Cardiac muscle cell (in vitro differentiated cells and primary cell): ENCODE data around the gene NUTM1. TPM values are rescaled to one million over a fixed set of nuclear protein-coding genes. Genes with fewer than 3 reads are reported as not detected.

Experiments
- DNase-seq, 2 donors: peaks; one replicate each; pipeline versions ENCODE4 v3.0.0 to v3.0.0-alpha.2; 2010 to 2017; ENCODE audit warnings: low read depth in 1 of 2, low spot score in 1 of 2
- H3K27ac ChIP-seq: fragments of 200-600 bp; sonication (generic); 2 replicates; pipeline ENCODE4 v1.5.1; 2016
- H3K27me3 ChIP-seq: fragments of 200-600 bp; sonication (generic); 2 replicates; pipeline ENCODE4 v1.6.0; 2016; ENCODE audit warnings: control low read depth
- H3K36me3 ChIP-seq: fragments of 200-600 bp; sonication (generic); 2 replicates; pipeline ENCODE4 v1.5.1; 2016; ENCODE audit warnings: control low read depth
- H3K4me1 ChIP-seq: fragments of 200-600 bp; sonication (generic); 2 replicates; pipeline ENCODE4 v1.8.1; 2017; ENCODE audit warnings: low read depth, mild to moderate bottlenecking, mixed run types
- H3K4me3 ChIP-seq: fragments of 200-600 bp; sonication (generic); 2 replicates; pipeline ENCODE4 v1.5.1; 2016; ENCODE audit warnings: mild to moderate bottlenecking
- H3K9me3 ChIP-seq: fragments of 200-600 bp; sonication (generic); 2 replicates; pipeline ENCODE4 v1.5.1; 2017; ENCODE audit warnings: low read depth, mild to moderate bottlenecking, control low read depth
- polyA plus RNA-seq: library from polyadenylated mRNA; unstranded; fragments of >200 nt; fragmentation: Nextera tagmentation; extraction: Ambion mirVana; gene quantifications from 2 replicates; pipeline ENCODE4 v1.2.1, GENCODE V29; 2016
- total RNA-seq: library from RNA; depleted of rRNA; stranded (reverse); fragments of >200 nt; gene quantifications from 2 replicates; pipeline ENCODE4 v1.2.3, GENCODE V29; 2016
- TF ChIP-seq, protein P1 (sequence below): IDR thresholded peaks from 2 replicates; pipeline ENCODE4 v1.5.1; 2012; ENCODE audit warnings: low read depth, mild to moderate bottlenecking, low read length

The NUTM1 gene
- total and polyA plus RNA-seq, 2 experiments from 2014 or later: 0.15 to 0.32 TPM

DNA sequence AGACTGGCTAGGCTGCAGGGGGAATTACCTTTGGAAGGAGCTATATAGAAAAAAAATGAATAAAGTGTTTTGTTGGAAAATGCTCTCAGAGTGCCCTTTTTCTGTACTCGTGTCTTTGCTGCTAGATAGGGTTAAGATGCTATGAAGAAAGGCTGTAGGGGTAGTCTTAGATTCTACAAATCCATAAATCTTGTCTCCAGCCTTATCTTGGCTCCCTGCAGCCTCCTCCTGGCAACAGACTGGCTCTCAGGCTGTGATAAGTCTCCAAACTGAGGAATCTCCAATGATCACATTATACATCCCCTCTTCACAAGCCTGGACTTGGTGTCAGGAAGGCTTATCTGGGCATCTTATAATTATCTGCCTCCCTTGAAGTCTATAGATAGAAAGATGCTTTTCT is 14.5 kb downstream of the NUTM1 start:
- DNase-seq: no peak
- no peaks in the 10 kb centered on the region for H3K9me3 ChIP-seq
- H3K4me1 ChIP-seq: peaks cover 6% of the 10 kb centered on the region
- H3K36me3 ChIP-seq: peaks cover 26% of the 10 kb centered on the region
- no peaks in the 10 kb centered on the region for H3K27me3 ChIP-seq
- no peak overlapping the region for H3K27ac ChIP-seq
- TF ChIP-seq, protein P1, sequence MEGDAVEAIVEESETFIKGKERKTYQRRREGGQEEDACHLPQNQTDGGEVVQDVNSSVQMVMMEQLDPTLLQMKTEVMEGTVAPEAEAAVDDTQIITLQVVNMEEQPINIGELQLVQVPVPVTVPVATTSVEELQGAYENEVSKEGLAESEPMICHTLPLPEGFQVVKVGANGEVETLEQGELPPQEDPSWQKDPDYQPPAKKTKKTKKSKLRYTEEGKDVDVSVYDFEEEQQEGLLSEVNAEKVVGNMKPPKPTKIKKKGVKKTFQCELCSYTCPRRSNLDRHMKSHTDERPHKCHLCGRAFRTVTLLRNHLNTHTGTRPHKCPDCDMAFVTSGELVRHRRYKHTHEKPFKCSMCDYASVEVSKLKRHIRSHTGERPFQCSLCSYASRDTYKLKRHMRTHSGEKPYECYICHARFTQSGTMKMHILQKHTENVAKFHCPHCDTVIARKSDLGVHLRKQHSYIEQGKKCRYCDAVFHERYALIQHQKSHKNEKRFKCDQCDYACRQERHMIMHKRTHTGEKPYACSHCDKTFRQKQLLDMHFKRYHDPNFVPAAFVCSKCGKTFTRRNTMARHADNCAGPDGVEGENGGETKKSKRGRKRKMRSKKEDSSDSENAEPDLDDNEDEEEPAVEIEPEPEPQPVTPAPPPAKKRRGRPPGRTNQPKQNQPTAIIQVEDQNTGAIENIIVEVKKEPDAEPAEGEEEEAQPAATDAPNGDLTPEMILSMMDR: no peak
- H3K4me3 ChIP-seq: no peak overlapping the region

DNA sequence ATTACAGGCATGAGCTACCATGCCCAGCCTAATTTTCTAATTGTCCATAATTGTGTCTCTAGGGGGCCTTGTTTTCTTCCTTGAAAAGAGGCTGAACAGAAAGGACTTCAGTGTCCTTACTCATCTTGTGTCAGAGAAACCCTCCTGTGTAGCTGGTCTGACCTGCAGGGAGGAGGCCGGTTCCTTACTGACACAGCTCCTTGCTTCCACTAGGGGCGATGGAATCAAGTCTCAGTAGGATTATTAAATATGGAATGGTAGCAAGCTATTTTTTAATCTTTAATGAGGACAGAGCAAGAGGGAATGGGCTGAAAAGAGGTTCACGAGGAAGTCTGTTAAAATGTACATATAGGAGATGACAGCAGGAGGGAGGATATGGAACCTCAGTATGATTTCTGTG is 15.3 kb downstream of the NUTM1 start:
- TF ChIP-seq, protein P1: peak; percentile 15
- H3K9me3 ChIP-seq: no peaks in the 10 kb centered on the region
- no peak overlapping the region for H3K27ac ChIP-seq
- DNase-seq: no peak
- peaks cover 6% of the 10 kb centered on the region for H3K4me1 ChIP-seq
- H3K36me3 ChIP-seq: peaks cover 26% of the 10 kb centered on the region
- no peaks in the 10 kb centered on the region for H3K27me3 ChIP-seq
- no peak overlapping the region for H3K4me3 ChIP-seq

DNA sequence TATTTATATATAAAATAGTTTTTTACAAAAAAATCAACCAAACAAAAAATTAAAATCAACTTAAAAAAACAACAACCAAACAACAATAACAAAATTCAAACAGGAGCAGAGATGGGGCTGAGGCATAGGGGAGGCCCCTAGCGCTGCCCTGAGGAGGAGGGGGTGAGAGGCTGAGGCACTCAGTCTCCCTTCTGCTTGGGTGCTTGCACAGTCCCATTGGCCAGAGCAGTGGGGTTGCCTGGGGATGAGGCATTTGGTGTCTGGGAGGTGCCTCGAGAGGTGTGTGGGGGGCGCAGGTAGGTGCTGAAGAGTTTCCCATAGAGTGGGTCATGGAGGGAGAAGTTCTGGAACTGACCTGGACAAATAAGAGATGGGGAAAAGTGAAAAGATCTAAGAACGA is 15.8 kb downstream of the NUTM1 start:
- TF ChIP-seq, protein P1: no peak
- Histone ChIP-seq H3K9me3 (no peaks in the 10 kb centered on the region), H3K4me1 (no peaks in the 10 kb centered on the region), H3K36me3 (peaks cover 29% of the 10 kb centered on the region), H3K27me3 (no peaks in the 10 kb centered on the region), H3K4me3 (no peak overlapping the region), H3K27ac (no peak overlapping the region)
- DNase-seq: no peak

DNA sequence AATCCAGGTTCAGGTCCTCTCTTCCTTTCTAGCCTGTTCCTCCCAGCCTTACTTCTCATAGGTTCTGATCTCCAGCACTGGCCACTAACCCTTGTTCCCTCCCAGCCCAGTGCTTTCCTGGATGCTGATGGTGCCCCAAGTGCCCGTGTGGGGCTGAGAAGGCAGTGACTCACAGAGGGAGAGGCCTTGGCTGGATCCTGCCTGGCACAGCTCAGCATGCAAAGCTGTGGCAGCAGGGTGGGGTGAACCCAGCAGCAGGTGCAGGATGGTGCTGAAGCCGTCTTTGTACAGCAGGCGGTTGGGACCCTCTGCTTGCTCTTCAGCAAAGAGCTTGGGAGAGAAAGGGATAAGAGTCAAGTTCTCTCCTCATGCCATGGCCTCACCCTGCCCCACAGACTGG is 16.3 kb downstream of the NUTM1 start:
- H3K4me1 ChIP-seq: no peaks in the 10 kb centered on the region
- peaks cover 29% of the 10 kb centered on the region for H3K36me3 ChIP-seq
- H3K27ac ChIP-seq: no peak overlapping the region
- TF ChIP-seq, protein P1: no peak
- H3K9me3 ChIP-seq: no peaks in the 10 kb centered on the region
- DNase-seq: no peak
- no peak overlapping the region for H3K4me3 ChIP-seq
- H3K27me3 ChIP-seq: no peaks in the 10 kb centered on the region

DNA sequence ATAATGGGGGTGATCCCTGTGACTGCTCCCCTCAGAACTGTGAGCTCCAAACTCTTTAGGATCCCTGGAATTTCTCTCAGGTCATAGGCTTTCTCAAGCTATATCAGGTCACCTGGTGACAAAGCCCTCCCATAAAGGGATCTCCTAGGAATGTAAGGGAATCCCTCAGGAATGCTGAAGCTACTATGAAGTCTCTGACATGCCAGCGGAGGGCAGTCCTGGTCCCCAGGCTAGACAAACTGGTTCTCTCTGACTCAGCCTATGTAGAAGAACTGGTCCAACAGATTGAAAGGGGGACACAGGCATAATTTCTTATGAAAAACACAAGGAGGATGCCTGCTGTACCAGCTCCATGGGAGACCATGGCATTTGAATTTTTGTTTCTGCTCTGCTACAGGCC is 17.2 kb downstream of the NUTM1 start:
- H3K4me3 ChIP-seq: no peak overlapping the region
- no peaks in the 10 kb centered on the region for H3K9me3 ChIP-seq
- peaks cover 6% of the 10 kb centered on the region for H3K4me1 ChIP-seq
- TF ChIP-seq, protein P1: no peak
- DNase-seq: no peak
- H3K27ac ChIP-seq: no peak overlapping the region
- peaks cover 29% of the 10 kb centered on the region for H3K36me3 ChIP-seq
- no peaks in the 10 kb centered on the region for H3K27me3 ChIP-seq

DNA sequence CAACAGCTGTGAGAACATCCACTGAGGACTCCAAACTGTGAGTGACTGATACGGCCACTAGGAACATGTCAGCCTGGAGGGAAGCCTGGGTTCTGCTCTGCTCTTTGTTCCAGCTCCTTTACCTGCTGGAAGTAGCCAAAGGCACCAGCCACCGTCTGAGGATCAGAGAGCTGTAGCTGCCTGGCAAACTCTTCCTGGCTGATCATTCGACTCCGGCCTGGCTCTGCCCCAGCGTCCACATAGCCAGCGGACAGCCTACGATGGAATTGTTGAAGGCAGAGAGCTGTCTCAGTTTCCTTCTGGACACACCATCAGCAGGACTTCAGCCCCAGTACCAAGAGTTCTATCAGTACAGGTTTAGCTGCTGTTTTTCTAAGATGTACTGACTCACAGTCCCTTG is 18.2 kb downstream of the NUTM1 start:
- TF ChIP-seq, protein P1: no peak
- H3K36me3 ChIP-seq: peaks cover 29% of the 10 kb centered on the region
- DNase-seq: no peak

More for the DNA sequence above, 18.2 kb downstream of the NUTM1 start:
- no peaks in the 10 kb centered on the region for H3K9me3 ChIP-seq
- no peaks in the 10 kb centered on the region for H3K27me3 ChIP-seq
- no peak overlapping the region for H3K4me3 ChIP-seq
- peaks cover 10% of the 10 kb centered on the region for H3K4me1 ChIP-seq
- no peak overlapping the region for H3K27ac ChIP-seq
